Ovary (tissue), 9 donors: ENCODE measurements around the gene ARF1. TPM values are rescaled to one million over a fixed set of nuclear protein-coding genes. Genes with fewer than 3 reads are reported as not detected.
A peak's percentile ranks its signal among the peaks of the same experiment; 100 is the strongest.

Experiments used
- DNase-seq, 5 donors: peaks; one replicate each; pipeline ENCODE4 v3.0.0-alpha.2; 2019 to 2020
- H3K27ac ChIP-seq, 2 donors: fragments of 200-600 bp; one replicate each; pipeline versions ENCODE4 v1.5.1 to v1.8.0; 2019 to 2022
- H3K27me3 ChIP-seq: fragments of 200-600 bp; one replicate; pipeline ENCODE4 v1.8.0; 2022
- H3K36me3 ChIP-seq: fragments of 200-600 bp; sonication (generic); one replicate; pipeline ENCODE4 v1.5.1; 2019
- H3K4me1 ChIP-seq: one replicate; pipeline ENCODE4 v1.8.1; 2013; ENCODE audit warnings: mild to moderate bottlenecking, moderate library complexity; ENCODE audit not compliant: insufficient read depth
- H3K4me3 ChIP-seq: fragments of 200-600 bp; sonication (generic); one replicate; pipeline ENCODE4 v1.5.1; 2017
- H3K9me3 ChIP-seq, 2 donors: fragments of 200-600 bp in 1 of 2; sonication (generic) in 1 of 2; one replicate each; pipeline versions ENCODE4 v1.5.1 to v1.8.1; 2013 to 2019; ENCODE audit warnings: mild to moderate bottlenecking in 1 of 2, moderate library complexity in 1 of 2
- CTCF ChIP-seq, 3 donors: fragments of 450-650 bp in 2 of 3; fragments of 200-600 bp in 1 of 3; IDR thresholded peaks; one replicate each; pipeline versions ENCODE4 v1.5.1 to v1.8.0; 2016 to 2022; ENCODE audit warnings: antibody characterized with exemption in 3 of 3, mild to moderate bottlenecking in 1 of 3
- EP300 ChIP-seq: sonication (generic); formaldehyde crosslinking; IDR thresholded peaks from one replicate; pipeline ENCODE4 v1.6.1; 2017; ENCODE audit warnings: antibody characterized with exemption
- POLR2A ChIP-seq: fragments of 450-650 bp; IDR thresholded peaks from one replicate; pipeline ENCODE4 v1.6.1; 2017; ENCODE audit warnings: antibody characterized with exemption, mild to moderate bottlenecking, moderate library complexity
- WGBS, 3 donors: extraction: QIAGEN DNeasy Blood & Tissue Kit in 1 of 3; methylation state at CpG; one replicate each; pipeline versions ENCODE4 v1.1.5 to v1.1.7; 2013 to 2017; 5-methylcytosine and 5-hydroxymethylcytosine counted together
- intact Hi-C, 4 donors: fragments of 100-400 bp; cut with DNase I; formaldehyde crosslinking; loops; one replicate each; pipeline versions ENCODE4 v1.11.0 to v1.15.1; 2022 to 2023
- polyA plus RNA-seq, 2 donors: library from polyadenylated mRNA; stranded (reverse); fragments of 200-250 nt in 1 of 2; fragments of 350-450 nt in 1 of 2; fragmentation: Illumina TruSeq in 1 of 2; extraction: RNeasy Lipid Tissue Mini Kit (QIAGEN cat#74804) in 1 of 2; gene quantifications; one replicate each; pipeline ENCODE4 v1.2.3, GENCODE V29; 2013 to 2014
- total RNA-seq, 7 donors: library from RNA; depleted of rRNA in 2 of 7; stranded (reverse); fragments of >200 nt in 2 of 7; fragmentation: NEBNext Ultra II Directional in 3 of 7; extraction: Animal tissue kit (Norgen Biotek cat#: 25700) in 3 of 7; gene quantifications; one replicate each; pipeline versions ENCODE4 v1.1.0 to v1.2.4, GENCODE V29; 2016 to 2023
- donor health status: DM: no; HTN: no; CAD: no; lungs with moderate emphysema.
- donor health status: DM: no; HTN: no; CAD: no.
- donor health status: Bipolar disorder and iron deficiency.
- donor health status: DM: yes; HTN: yes; CAD: no.
- donor health status: DM: no; HTN: no; CAD: no.
- donor health status: DM: yes; HTN: yes; CAD: no.

ARF1 gene
- total and polyA plus RNA-seq, 9 donors: 179 to 345 (median 285) TPM

DNA sequence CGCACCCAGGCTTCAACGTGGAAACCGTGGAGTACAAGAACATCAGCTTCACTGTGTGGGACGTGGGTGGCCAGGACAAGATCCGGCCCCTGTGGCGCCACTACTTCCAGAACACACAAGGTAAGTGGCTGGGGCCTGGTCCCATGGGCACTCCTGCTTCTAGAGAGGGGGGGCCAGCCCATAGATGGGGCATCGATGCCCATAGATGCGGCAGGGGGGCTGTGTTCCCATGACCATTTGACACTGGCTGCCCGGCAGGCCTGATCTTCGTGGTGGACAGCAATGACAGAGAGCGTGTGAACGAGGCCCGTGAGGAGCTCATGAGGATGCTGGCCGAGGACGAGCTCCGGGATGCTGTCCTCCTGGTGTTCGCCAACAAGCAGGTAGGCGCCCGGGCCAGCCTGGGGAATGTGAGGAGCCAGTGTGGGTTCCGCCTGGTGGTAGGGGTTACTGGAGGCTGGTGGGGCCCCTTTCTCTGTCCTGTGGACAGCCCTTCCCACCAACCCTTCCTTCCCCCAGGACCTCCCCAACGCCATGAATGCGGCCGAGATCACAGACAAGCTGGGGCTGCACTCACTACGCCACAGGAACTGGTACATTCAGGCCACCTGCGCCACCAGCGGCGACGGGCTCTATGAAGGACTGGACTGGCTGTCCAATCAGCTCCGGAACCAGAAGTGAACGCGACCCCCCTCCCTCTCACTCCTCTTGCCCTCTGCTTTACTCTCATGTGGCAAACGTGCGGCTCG, 15.0 kb downstream of the ARF1 start:
- 83 to 90% (median 84%) methylated on average over 34 of the region's 34 CpGs for WGBS, 3 donors
- peak in 2 of 5 donors; percentile 22 to 23 for DNase-seq

DNA sequence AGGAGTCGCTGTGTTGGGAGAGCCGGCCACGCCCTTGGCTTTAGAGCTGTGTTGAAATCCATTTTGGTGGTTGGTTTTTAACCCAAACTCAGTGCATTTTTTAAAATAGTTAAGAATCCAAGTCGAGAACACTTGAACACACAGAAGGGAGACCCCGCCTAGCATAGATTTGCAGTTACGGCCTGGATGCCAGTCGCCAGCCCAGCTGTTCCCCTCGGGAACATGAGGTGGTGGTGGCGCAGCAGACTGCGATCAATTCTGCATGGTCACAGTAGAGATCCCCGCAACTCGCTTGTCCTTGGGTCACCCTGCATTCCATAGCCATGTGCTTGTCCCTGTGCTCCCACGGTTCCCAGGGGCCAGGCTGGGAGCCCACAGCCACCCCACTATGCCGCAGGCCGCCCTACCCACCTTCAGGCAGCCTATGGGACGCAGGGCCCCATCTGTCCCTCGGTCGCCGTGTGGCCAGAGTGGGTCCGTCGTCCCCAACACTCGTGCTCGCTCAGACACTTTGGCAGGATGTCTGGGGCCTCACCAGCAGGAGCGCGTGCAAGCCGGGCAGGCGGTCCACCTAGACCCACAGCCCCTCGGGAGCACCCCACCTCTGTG, 15.9 kb downstream of the ARF1 start:
- DNase-seq: peak in 1 of 5 donors; percentile 28
- no peak overlapping the region for H3K27ac ChIP-seq
- TF ChIP-seq POLR2A: no peak
- TF ChIP-seq CTCF (IDR thresholded peaks at IDR 0.05): no peak
- no peak for TF ChIP-seq EP300
- H3K4me3 ChIP-seq: no peak overlapping the region
- no peaks in the 10 kb centered on the region for H3K27me3 ChIP-seq
- H3K9me3 ChIP-seq: no peaks in the 10 kb centered on the region
- 83 to 89% (median 83%) methylated on average over 28 of the region's 28 CpGs for WGBS, 3 donors
- peaks cover 2% of the 10 kb centered on the region for H3K4me1 ChIP-seq
- H3K36me3 ChIP-seq: no peaks in the 10 kb centered on the region
- intact Hi-C loops: no loop called here

More for the DNA sequence above, 15.0 kb downstream of the ARF1 start:
- Histone ChIP-seq H3K27ac (no peak overlapping the region), H3K4me1 (peaks cover 2% of the 10 kb centered on the region), H3K36me3 (no peaks in the 10 kb centered on the region), H3K27me3 (no peaks in the 10 kb centered on the region), H3K9me3 (no peaks in the 10 kb centered on the region), H3K4me3 (no peak overlapping the region)
- intact Hi-C loops: no loop called here
- TF ChIP-seq EP300 (no peak), CTCF (IDR thresholded peaks at IDR 0.05) (no peak), POLR2A (no peak)

DNA sequence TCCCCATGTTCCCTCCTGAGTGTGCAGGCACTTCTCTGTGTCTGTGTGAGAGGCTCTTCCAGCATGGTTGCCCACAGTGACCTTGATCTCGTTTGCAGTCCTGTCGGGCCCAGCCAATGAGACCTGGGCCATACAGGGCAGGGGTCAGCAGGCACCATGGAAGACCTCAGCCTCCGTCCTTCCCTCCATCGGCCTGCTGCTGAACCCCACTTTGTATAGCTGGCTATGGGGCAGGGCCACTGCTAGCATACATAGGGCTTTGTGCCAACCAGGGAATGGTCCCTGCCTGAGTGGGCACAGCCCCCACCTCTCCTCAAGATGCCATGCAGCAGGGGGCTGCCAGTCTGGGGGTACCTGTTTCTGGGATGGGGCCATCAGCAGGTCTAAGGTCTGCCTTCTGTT, 16.8 kb downstream of the ARF1 start:
- no peak for TF ChIP-seq POLR2A
- no peak for TF ChIP-seq EP300
- TF ChIP-seq CTCF (IDR thresholded peaks at IDR 0.05): no peak
- Histone ChIP-seq H3K9me3 (no peaks in the 10 kb centered on the region), H3K4me3 (no peak overlapping the region), H3K27me3 (no peaks in the 10 kb centered on the region), H3K4me1 (peaks cover 2% of the 10 kb centered on the region), H3K36me3 (no peaks in the 10 kb centered on the region), H3K27ac (no peak overlapping the region)
- intact Hi-C loops: no loop called here
- 34 to 38% (median 37%) methylated on average over 4 of the region's 4 CpGs for WGBS, 3 donors
- no peak for DNase-seq

- no peak overlapping the region for H3K4me3 ChIP-seq
- DNase-seq: peak in 1 of 5 donors; percentile 35
- peaks cover 2% of the 10 kb centered on the region for H3K4me1 ChIP-seq
- 63 to 75% (median 64%) methylated on average over 12 of the region's 12 CpGs for WGBS, 3 donors
- H3K27ac ChIP-seq: no peak overlapping the region
- intact Hi-C loops: loop anchor here in 1 of 4 donors (5.0 kb wide), 1 partner anchor 1741 kb away; no protein-coding TSS in a partner anchor
- no peaks in the 10 kb centered on the region for H3K36me3 ChIP-seq
- no peaks in the 10 kb centered on the region for H3K27me3 ChIP-seq
- TF ChIP-seq CTCF (IDR thresholded peaks at IDR 0.05) (no peak), POLR2A (no peak), EP300 (no peak)
- no peaks in the 10 kb centered on the region for H3K9me3 ChIP-seq
Measured at GRCh38 chr1:228100822-228101613, 18.5 kb downstream of the ARF1 start.
